Neuronal stem cell (in vitro differentiated cells): ENCODE measurements around the gene POPDC2.
"Not testable (repeated sequence)": the region's sequence is repeated elsewhere in the genome, so short reads cannot be mapped to it uniquely, and the experiment has no call there.

Experiments
- DNase-seq: peaks from one replicate; pipeline ENCODE4 v3.0.0-alpha.2; 2013; ENCODE audit warnings: low spot score
- H2AFZ ChIP-seq: one replicate; pipeline ENCODE4 v1.6.1; 2013; ENCODE audit warnings: mild to moderate bottlenecking, low read length, inconsistent platforms
- H2AK5ac ChIP-seq: 2 replicates; pipeline ENCODE4 v1.6.1; 2013; ENCODE audit warnings: low read depth, mild to moderate bottlenecking, inconsistent platforms, low read length, moderate library complexity, mixed read lengths
- H2BK120ac ChIP-seq: 2 replicates; pipeline ENCODE4 v1.6.1; 2013; ENCODE audit warnings: low read depth, mild to moderate bottlenecking, inconsistent platforms, low read length, moderate library complexity, mixed read lengths
- H2BK12ac ChIP-seq: one replicate; pipeline ENCODE4 v1.6.1; 2013; ENCODE audit warnings: low read length, inconsistent platforms
- H2BK15ac ChIP-seq: 2 replicates; pipeline ENCODE4 v1.6.1; 2013; ENCODE audit warnings: mild to moderate bottlenecking, low read length, inconsistent platforms, mixed read lengths
- H2BK5ac ChIP-seq: one replicate; pipeline ENCODE4 v1.6.1; 2013; ENCODE audit warnings: inconsistent platforms, mild to moderate bottlenecking, low read length, moderate library complexity
- H3K14ac ChIP-seq: one replicate; pipeline ENCODE4 v1.6.1; 2013; ENCODE audit warnings: low read length, inconsistent platforms
- H3K18ac ChIP-seq: 2 replicates; pipeline ENCODE4 v1.6.1; 2013; ENCODE audit warnings: low read length, inconsistent platforms
- H3K23ac ChIP-seq: 2 replicates; pipeline ENCODE4 v1.6.1; 2013; ENCODE audit warnings: low read depth, mild to moderate bottlenecking, mixed read lengths, low read length, inconsistent platforms; ENCODE audit not compliant: poor library complexity
- H3K27ac ChIP-seq: replicated peaks from 3 replicates; pipeline ENCODE4 v1.5.1; 2013; ENCODE audit warnings: low read length, inconsistent platforms
- H3K27me3 ChIP-seq, 3 experiments: 2 replicates each; pipeline ENCODE4 v1.6.1; 2013; ENCODE audit warnings: low read length in 3 of 3, mild to moderate bottlenecking in 2 of 3, inconsistent platforms in 1 of 3, low read depth in 1 of 3, mixed read lengths in 1 of 3, moderate library complexity in 1 of 3; ENCODE audit not compliant: control insufficient read depth in 3 of 3, insufficient read depth in 3 of 3
- H3K36me3 ChIP-seq, 2 donors: replicated peaks in 1 of 2; 2 replicates each; pipeline ENCODE4 v1.6.1; 2013; ENCODE audit warnings: low read length in 2 of 2; ENCODE audit not compliant: control insufficient read depth in 2 of 2, insufficient read depth in 2 of 2
- H3K4ac ChIP-seq: 2 replicates; pipeline ENCODE4 v1.6.1; 2013; ENCODE audit warnings: inconsistent platforms, mild to moderate bottlenecking, low read length, moderate library complexity
- H3K4me1 ChIP-seq, 2 donors: 1 replicate in 1 of 2; 2 replicates in 1 of 2; pipeline ENCODE4 v1.6.1; 2013; ENCODE audit warnings: low read length in 2 of 2, low read depth in 1 of 2; ENCODE audit not compliant: control insufficient read depth in 2 of 2, insufficient read depth in 1 of 2
- H3K4me2 ChIP-seq: one replicate; pipeline ENCODE4 v1.6.1; 2013; ENCODE audit warnings: mild to moderate bottlenecking, low read length, inconsistent platforms; ENCODE audit not compliant: insufficient read depth, poor library complexity, severe bottlenecking
- H3K4me3 ChIP-seq, 2 donors: 2 replicates each; pipeline ENCODE4 v1.5.1; 2013; ENCODE audit warnings: low read length in 2 of 2, mild to moderate bottlenecking in 2 of 2, inconsistent platforms in 1 of 2, moderate library complexity in 1 of 2
- H3K79me1 ChIP-seq: one replicate; pipeline ENCODE4 v1.6.1; 2013; ENCODE audit warnings: low read depth, mild to moderate bottlenecking, inconsistent platforms, low read length, moderate library complexity
- H3K9ac ChIP-seq: one replicate; pipeline ENCODE4 v1.6.1; 2013; ENCODE audit warnings: mild to moderate bottlenecking, low read depth, low read length, inconsistent platforms; ENCODE audit not compliant: poor library complexity
- H3K9me3 ChIP-seq, 2 donors: replicated peaks in 1 of 2; 2 replicates each; pipeline versions ENCODE3 to v1.6.1; 2013; ENCODE audit warnings: low read length in 2 of 2, mild to moderate bottlenecking in 2 of 2, inconsistent platforms in 1 of 2, low read depth in 1 of 2, mixed read lengths in 1 of 2, moderate library complexity in 1 of 2; ENCODE audit not compliant: control insufficient read depth in 2 of 2, insufficient read depth in 1 of 2
- H4K8ac ChIP-seq: one replicate; pipeline ENCODE4 v1.6.1; 2013; ENCODE audit warnings: low read depth, mild to moderate bottlenecking, inconsistent platforms, low read length, moderate library complexity
- H4K91ac ChIP-seq: one replicate; pipeline ENCODE4 v1.6.1; 2013; ENCODE audit warnings: low read length, low read depth, mild to moderate bottlenecking, inconsistent platforms; ENCODE audit not compliant: poor library complexity
- WGBS, 2 donors: extraction: QIAGEN DNeasy Blood & Tissue Kit; methylation state at CpG; one replicate each; pipeline ENCODE4 v1.1.7; 2013; ENCODE audit warnings: missing lambda C conversion rate in 2 of 2, mixed read lengths in 1 of 2; ENCODE audit not compliant: insufficient read length in 2 of 2, insufficient replicate concordance in 1 of 2; ENCODE audit errors: extremely low coverage in 2 of 2; 5-methylcytosine and 5-hydroxymethylcytosine counted together

Gene POPDC2

DNA sequence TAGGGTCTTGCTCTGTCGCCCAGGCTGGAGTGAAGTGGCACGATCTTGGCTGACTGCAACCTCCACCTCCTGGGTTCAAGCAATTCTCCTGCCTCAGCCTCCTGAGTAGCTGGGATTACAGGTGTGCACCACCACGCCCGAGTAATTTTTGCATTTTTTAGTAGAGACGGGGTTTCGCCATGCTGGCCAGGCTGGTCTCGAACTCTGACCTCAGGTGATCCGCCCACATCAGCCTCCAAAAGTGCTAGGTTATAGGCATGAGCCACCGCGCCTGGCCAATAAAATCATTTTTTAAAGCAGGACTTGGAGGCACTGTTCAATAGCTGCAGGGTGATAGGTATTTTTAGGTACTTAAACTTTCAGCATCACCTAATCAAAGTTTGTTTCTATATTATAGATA is 17.8 kb upstream of the POPDC2 start:
- not testable (repeated sequence) for H3K23ac ChIP-seq, H3K4me2 ChIP-seq, H2BK5ac ChIP-seq, H3K4ac ChIP-seq, H3K4me1 ChIP-seq, H2BK15ac ChIP-seq, H2AK5ac ChIP-seq, H3K27ac ChIP-seq, H3K18ac ChIP-seq, DNase-seq, H4K91ac ChIP-seq, H2BK12ac ChIP-seq, H4K8ac ChIP-seq, H2AFZ ChIP-seq, H3K27me3 ChIP-seq, H3K14ac ChIP-seq, H3K9me3 ChIP-seq, H2BK120ac ChIP-seq, H3K4me3 ChIP-seq, H3K9ac ChIP-seq, H3K79me1 ChIP-seq
- WGBS, 2 donors, result no CpG with 5 or more reads among the region's 10 CpGs
- H3K36me3 ChIP-seq, result peaks cover 7 to 23% of the 10 kb centered on the region in 2 donors

DNA sequence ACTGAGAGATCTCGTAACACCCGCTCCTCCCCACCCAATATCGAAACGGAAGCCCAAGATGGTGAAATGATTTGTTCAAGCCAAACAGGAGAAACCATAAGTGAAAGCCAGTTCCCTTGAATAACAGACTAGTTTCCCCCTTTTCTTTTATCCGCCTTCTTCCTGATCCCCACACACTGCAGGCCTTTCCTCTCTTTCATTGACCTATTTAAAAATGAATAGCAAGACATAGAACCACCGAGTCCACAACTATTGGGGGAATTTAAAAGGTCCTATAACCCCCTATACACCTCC is 17.2 kb upstream of the POPDC2 start:
- Histone ChIP-seq H3K14ac (no peak overlapping the region), H3K27me3 (no peaks in the 10 kb centered on the region), H3K4ac (no peak overlapping the region), H2BK5ac (no peak overlapping the region), H3K4me3 (peak overlapping the region; percentile 95), H3K9ac (no peak overlapping the region), H3K36me3 (peaks cover 10 to 30% of the 10 kb centered on the region in 2 donors), H3K9me3 (no peaks in the 10 kb centered on the region), H3K4me2 (peak overlapping the region; percentile 41), H3K23ac (no peak overlapping the region), H2BK12ac (no peak overlapping the region), H2AK5ac (no peak overlapping the region), H4K8ac (no peak overlapping the region), H3K27ac (no peak overlapping the region), H3K79me1 (no peaks in the 10 kb centered on the region), H4K91ac (no peak overlapping the region), H3K4me1 (peaks cover 2 to 5% of the 10 kb centered on the region in 2 donors), H2BK120ac (no peak overlapping the region), H2AFZ (peak overlapping the region; percentile 90), H2BK15ac (no peak overlapping the region), H3K18ac (no peak overlapping the region)
- no CpG with 5 or more reads among the region's 6 CpGs for WGBS, 2 donors
- no peak for DNase-seq

DNA sequence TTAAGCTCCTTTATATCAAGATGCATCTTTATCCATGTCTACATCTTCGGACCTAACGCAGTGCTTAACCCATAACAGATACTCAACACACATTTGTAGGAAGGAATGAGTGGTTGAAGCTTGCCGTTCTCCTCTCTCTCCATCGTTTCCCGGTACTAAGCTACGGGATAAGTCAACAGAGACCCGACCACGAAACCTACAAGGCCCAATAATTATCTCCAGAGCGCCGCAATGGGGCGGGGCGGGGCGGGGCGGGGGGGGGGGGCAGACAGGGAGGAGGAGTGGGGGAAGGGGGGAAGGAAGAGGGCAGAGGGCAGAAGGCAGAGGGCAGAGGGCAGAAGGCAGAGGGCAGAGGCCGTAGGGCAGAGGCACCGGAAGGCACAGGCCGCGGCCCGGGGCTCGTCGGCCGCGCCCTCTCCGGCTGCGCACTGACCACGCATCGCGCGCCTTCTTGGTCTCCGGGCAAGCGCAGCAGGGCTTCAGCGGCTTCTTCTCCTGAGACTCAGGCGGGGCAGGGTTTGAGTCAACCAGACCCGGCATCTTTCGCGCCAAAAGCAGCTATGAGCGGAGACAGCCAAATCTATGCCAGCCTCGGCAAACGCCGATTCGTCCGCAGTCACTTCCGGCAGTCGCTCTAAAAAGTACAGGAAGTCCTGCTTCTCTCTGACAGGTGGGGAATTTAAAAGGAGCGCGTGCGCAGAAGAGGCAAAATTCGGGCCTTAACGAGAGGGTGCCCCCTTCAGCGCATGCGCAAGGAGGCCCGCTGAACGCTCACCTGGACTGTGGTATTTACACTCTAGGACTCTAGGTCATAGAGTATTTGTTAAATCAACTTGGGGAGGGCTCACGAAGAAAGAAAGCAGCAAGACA is 16.6 kb upstream of the POPDC2 start, which contains the start of gene COX17:
Gene COX17 (minus strand): TSS at position 636 of the 870 bp plus-strand sequence. CDS start 96 bp downstream, at position 540.
- H2AK5ac ChIP-seq, result no peak within 1 kb of the TSS
- H3K14ac ChIP-seq, result no peak within 1 kb of the TSS
- H3K27ac ChIP-seq, result peak within 1 kb of the TSS; percentile 70
- H3K4me2 ChIP-seq, result peak within 1 kb of the TSS; percentile 46
- no peak within 1 kb of the TSS for H3K23ac ChIP-seq
- H2BK5ac ChIP-seq, result no peak within 1 kb of the TSS
- no peak within 1 kb of the TSS for H2BK120ac ChIP-seq
- WGBS, 2 donors, result no CpG with 5 or more reads among the region's 54 CpGs
- H4K8ac ChIP-seq, result no peak within 1 kb of the TSS
- H3K4me3 ChIP-seq, result peak within 1 kb of the TSS; percentile 95
- H3K4me1 ChIP-seq, result peaks cover 2 to 5% of the 10 kb centered on the region in 2 donors
- H2BK15ac ChIP-seq, result no peak within 1 kb of the TSS
- peak within 1 kb of the TSS; percentile 90 for H2AFZ ChIP-seq
- no peaks in the 10 kb centered on the region for H3K27me3 ChIP-seq
- H3K18ac ChIP-seq, result peak within 1 kb of the TSS; percentile 48
- H2BK12ac ChIP-seq, result no peak within 1 kb of the TSS
- H3K9me3 ChIP-seq, result no peaks in the 10 kb centered on the region
- no peak within 1 kb of the TSS for H3K4ac ChIP-seq
- H4K91ac ChIP-seq, result no peak within 1 kb of the TSS
- peaks cover 10 to 35% of the 10 kb centered on the region in 2 donors for H3K36me3 ChIP-seq
- H3K9ac ChIP-seq, result no peak within 1 kb of the TSS
- no peaks in the 10 kb centered on the region for H3K79me1 ChIP-seq
- peak; percentile 81 for DNase-seq

- Histone ChIP-seq H4K91ac (no peak overlapping the region), H3K23ac (no peak overlapping the region), H3K27ac (no peak overlapping the region), H3K9ac (no peak overlapping the region), H2AFZ (peak overlapping the region; percentile 90), H3K4me3 (peak overlapping the region in 1 of 2 donors; percentile 95), H3K18ac (no peak overlapping the region), H3K4me2 (peak overlapping the region; percentile 46), H3K36me3 (peaks cover 12 to 45% of the 10 kb centered on the region in 2 donors), H2BK120ac (no peak overlapping the region), H3K27me3 (no peaks in the 10 kb centered on the region), H4K8ac (no peak overlapping the region), H3K9me3 (no peaks in the 10 kb centered on the region), H3K14ac (no peak overlapping the region), H3K4me1 (peaks cover 2 to 5% of the 10 kb centered on the region in 2 donors), H3K79me1 (no peaks in the 10 kb centered on the region), H3K4ac (no peak overlapping the region), H2BK15ac (no peak overlapping the region), H2BK5ac (no peak overlapping the region), H2AK5ac (no peak overlapping the region), H2BK12ac (no peak overlapping the region)
- DNase-seq, result no peak
- no CpG with 5 or more reads among the region's 1 CpG for WGBS, 2 donors
These were observed 15.6 kb upstream of the POPDC2 start for GRCh38 chr3:119676020-119676419.
